HL-60 (cell line): ENCODE data around the gene RTL9.

Experiments used
- POLR2AphosphoS5 ChIP-seq: IDR thresholded peaks from 2 replicates; pipeline ENCODE4 v1.6.1; 2012; ENCODE audit warnings: low read depth
- SPI1 ChIP-seq: IDR thresholded peaks from 2 replicates; pipeline ENCODE4 v1.6.1; 2012; ENCODE audit warnings: low read depth, mild to moderate bottlenecking, borderline replicate concordance
- TF ChIP-seq, protein P1 (sequence below): IDR thresholded peaks from one replicate; pipeline ENCODE4 v1.5.1; 2011; ENCODE audit warnings: low read length, control low read depth, inconsistent platforms; ENCODE audit not compliant: insufficient read depth
- TF ChIP-seq, protein P2 (sequence below): IDR thresholded peaks from 2 replicates; pipeline ENCODE4 v1.6.1; 2012; ENCODE audit warnings: low read depth; ENCODE audit not compliant: insufficient replicate concordance

DNA sequence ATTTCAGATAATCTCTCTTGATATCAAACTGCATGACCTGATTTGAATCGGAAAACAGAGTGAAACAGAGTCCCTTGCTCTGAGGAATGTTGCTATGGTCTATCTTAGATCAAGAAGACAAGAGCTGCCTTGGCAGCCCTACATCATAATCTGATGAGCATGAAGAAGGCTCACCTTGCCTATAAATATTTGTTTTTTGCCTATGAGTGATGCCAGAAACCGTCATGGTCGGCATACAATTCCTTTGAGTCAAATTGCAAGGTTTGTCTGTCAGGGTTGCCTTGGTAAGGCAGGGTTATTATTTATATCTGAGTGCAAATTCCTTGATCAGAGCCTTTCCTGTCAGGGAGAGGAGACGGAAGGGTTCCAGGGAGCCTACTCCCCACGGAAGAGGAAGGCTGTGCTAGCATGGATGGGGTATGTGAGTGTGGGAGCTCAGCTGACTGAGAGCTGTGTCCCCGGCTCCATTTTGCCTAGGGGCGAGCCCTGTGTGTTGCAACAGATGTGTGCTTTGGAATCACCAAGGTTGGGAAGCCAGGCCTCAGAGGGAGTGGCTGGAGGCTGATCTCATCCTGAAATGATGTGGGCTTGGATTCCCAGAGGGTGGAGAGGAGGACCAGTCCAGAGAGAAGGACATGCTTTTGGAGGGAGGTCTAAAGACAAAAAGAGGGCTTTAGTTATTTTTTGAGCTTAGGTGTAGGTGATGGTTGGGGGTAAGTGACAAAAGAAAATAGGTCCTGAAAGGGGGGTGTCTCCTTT is 43.6 kb downstream of the RTL9 start:
- TF ChIP-seq SPI1 (no peak), POLR2AphosphoS5 (no peak)
- TF ChIP-seq, protein P1, sequence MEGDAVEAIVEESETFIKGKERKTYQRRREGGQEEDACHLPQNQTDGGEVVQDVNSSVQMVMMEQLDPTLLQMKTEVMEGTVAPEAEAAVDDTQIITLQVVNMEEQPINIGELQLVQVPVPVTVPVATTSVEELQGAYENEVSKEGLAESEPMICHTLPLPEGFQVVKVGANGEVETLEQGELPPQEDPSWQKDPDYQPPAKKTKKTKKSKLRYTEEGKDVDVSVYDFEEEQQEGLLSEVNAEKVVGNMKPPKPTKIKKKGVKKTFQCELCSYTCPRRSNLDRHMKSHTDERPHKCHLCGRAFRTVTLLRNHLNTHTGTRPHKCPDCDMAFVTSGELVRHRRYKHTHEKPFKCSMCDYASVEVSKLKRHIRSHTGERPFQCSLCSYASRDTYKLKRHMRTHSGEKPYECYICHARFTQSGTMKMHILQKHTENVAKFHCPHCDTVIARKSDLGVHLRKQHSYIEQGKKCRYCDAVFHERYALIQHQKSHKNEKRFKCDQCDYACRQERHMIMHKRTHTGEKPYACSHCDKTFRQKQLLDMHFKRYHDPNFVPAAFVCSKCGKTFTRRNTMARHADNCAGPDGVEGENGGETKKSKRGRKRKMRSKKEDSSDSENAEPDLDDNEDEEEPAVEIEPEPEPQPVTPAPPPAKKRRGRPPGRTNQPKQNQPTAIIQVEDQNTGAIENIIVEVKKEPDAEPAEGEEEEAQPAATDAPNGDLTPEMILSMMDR: no peak
- TF ChIP-seq, protein P2, sequence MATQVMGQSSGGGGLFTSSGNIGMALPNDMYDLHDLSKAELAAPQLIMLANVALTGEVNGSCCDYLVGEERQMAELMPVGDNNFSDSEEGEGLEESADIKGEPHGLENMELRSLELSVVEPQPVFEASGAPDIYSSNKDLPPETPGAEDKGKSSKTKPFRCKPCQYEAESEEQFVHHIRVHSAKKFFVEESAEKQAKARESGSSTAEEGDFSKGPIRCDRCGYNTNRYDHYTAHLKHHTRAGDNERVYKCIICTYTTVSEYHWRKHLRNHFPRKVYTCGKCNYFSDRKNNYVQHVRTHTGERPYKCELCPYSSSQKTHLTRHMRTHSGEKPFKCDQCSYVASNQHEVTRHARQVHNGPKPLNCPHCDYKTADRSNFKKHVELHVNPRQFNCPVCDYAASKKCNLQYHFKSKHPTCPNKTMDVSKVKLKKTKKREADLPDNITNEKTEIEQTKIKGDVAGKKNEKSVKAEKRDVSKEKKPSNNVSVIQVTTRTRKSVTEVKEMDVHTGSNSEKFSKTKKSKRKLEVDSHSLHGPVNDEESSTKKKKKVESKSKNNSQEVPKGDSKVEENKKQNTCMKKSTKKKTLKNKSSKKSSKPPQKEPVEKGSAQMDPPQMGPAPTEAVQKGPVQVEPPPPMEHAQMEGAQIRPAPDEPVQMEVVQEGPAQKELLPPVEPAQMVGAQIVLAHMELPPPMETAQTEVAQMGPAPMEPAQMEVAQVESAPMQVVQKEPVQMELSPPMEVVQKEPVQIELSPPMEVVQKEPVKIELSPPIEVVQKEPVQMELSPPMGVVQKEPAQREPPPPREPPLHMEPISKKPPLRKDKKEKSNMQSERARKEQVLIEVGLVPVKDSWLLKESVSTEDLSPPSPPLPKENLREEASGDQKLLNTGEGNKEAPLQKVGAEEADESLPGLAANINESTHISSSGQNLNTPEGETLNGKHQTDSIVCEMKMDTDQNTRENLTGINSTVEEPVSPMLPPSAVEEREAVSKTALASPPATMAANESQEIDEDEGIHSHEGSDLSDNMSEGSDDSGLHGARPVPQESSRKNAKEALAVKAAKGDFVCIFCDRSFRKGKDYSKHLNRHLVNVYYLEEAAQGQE: no peak
